Measurements from ENCODE around the gene ZNF573.
A peak's percentile ranks its signal among the peaks of the same experiment; 100 is the strongest.

The ZNF573 gene

DNA sequence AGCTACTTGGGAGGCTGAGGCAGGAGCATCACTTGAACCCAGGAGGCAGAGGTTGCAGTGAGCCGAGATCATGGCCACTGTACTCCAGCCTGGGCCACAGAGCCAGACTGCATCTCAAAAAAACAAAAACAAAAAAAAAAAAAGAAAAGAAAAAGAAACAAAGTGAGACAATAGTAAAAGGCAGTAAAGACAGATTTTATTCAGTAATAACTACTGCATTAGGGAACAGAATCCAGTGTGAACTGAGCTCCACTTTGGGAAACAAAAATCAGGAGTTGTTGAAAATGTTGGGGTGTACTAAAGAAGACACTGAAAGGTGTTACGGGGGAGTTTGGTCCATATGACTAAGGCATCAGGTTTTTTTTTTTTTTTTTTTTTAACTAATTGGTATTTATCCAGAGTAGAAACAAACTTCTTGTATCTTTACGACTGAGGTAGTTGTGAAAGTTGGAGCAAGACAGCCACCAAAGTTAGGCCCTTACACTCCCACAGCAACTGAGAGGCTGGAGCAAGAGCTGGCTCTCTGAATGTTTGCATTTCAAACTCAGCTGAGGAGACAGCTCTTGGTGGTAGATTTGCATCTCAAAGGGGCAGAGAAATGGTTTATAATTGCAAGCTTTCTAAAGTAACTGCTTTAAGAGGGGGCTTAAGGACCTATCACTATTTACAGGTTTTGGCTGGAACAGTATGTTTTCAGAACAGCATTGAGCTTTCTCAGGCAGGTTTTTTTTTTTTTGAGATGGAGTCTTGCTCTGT is 84.1 kb downstream of the ZNF573 start:
- DNase-seq = no peak

DNA sequence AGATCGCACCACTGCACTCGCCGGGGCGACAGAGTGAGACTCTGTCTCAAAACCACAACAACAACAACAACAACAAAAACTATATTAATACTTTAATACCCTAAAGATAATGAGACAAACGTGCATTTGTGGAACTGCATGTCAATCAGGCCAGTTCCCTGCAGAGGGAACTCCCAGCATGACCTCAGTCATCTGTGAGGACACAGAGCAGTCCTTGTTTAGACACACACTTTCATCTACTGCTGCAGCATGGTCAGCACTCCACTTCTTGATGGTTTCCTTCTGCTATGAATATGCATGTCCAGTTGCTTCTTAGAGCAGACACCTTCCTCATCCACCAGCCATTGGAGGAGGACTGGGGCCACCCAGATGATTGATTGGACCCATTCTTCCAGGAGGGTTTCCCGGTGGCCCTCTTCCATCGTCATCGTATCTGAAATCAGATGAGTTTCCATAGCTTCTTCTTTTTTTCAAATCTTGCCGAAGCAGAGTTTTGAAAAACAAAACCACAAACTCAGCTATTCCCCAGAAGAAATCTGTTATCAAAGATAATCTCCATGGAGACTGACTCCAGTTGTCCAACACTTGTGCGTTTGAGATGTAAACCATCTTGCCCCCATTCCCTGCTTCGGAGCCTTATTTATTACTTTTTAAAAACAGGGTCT is 86.3 kb downstream of the ZNF573 start:
- no peak for DNase-seq

DNA sequence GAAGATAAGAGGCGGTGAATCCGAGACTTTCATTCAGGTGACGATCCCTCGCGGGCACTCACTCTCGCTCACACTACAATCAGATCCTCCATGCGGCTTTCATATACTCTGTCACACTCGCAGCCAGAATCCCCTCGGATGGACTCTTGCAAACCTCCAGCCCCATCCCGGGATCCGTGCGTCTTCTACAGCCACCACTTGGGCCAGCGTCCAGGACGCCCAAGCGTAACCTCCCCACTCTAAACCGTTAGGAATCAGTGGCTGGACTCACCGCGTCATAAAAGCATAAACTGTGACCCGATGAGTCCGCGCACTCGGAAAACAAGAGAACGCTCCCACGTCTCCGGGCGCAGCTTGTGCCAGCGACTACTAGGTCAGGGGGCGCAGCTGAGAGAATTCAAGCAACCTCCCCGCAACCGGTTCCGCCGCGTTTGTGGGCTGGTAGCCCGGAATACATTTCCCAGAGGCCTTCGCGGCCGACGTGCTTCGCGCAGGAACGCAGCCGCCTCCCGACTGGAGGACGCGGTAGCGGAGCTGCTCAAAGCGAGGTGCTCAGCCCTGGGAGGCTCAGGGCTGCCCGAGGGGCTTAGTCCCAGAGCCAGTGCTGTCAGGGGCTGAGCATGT is 87.4 kb downstream of the ZNF573 start:
- DNase-seq = peak; percentile 81

Data from fibroblast of skin of back (primary cell).